ENCODE measurements around the gene PRR5.
"Not testable (repeated sequence)": the region's sequence is repeated elsewhere in the genome, so short reads cannot be mapped to it uniquely, and the experiment has no call there.

Gene PRR5

GRCh38 chr22:44737406-44738346 is 35.7 kb downstream of the PRR5 start:
- DNase-seq, result no peak

DNA sequence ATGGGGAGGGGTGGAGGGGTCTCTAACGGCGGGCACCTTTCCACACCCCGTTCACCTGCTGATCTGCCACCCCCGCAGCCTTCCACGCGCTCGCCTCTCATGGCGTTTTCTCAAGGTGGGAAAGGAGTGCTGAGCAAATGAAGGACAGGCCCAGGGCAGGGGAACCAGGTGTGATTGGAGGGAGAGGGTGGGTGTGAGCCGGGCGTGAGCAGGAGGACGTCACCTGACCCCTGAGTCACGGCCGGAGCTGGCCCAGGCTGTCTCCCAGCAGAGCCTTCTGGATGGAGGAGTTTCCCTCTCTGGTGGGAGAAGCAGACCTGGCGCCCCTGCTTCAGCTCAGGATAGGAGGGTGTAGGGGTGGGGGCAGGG is 36.3 kb downstream of the PRR5 start:
- peak; percentile 80 for DNase-seq

GRCh38 chr22:44739024-44739423 is 37.0 kb downstream of the PRR5 start:
- no peak for DNase-seq

GRCh38 chr22:44739666-44740065 is 37.7 kb downstream of the PRR5 start:
- DNase-seq, result not testable (repeated sequence)

DNA sequence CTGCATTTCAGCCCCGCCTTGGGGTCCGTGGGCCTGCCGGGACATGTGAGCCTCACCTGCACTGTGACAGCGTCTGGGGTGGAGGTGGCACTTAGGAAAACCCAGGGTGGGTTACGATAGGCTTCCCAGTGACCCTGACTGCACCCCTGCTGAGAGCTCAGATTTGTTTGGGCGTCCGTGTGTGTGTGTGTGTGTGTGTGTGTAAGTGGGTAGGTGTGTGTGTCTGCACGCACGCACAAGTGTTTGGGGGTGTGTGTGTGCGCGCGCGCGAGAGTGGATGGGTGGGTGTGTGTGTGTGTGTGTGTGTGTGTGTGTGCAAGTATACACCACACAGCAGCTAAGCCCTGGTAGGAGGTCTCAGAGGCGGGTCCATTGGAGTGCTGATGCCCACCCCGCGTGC is 38.3 kb downstream of the PRR5 start:
- no peak for DNase-seq

- no peak for DNase-seq
These were observed 39.9 kb downstream of the PRR5 start for GRCh38 chr22:44741929-44742328.

GRCh38 chr22:44743247-44743646 is 41.2 kb downstream of the PRR5 start:
- DNase-seq, result no peak

DNA sequence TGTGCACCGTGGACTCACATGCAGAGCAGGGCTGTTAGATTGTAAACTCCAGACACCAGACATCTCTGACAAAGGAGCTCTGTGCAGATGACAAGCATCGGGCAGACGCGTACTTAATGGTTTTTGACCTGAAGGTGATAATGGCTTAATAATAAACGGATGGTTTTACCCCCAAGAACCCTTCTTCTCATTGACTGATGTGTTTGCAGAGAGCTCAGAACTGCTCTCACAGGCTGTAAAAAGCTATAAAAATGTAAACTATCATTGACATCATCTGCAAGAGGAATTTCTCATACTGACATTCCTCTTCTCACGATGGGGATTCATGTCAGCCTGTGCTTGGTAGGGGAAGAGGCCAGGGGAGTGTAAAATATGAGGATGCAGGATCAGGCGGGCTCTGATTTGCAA is 41.8 kb downstream of the PRR5 start:
- DNase-seq, result no peak

- DNase-seq, result no peak
These were observed 44.1 kb downstream of the PRR5 start for GRCh38 chr22:44745853-44746789.

- DNase-seq, result not testable (repeated sequence)
These were observed 45.8 kb downstream of the PRR5 start for GRCh38 chr22:44747784-44748127.

DNA sequence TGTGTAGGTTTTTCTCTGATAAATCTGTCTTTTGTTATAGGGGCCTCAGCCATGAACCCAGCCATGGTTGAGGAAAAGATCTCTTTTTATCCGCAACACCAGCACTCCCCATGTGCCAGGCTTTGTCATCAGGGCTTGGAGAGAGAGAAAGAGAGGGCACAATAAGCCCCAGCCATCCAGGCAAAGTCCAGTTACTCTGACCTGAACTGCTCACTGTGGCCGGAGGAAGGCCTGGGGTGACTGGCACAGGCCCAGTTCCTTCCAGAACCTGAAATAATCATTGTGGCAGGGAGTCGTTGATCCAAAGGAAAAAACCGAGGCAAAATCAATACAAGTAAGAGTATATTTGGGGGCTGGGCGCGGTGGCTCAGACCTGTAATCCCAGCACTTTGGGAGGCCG is 46.5 kb downstream of the PRR5 start:
- DNase-seq, result no peak

GRCh38 chr22:44750481-44750880 is 48.5 kb downstream of the PRR5 start:
- DNase-seq, result no peak

GRCh38 chr22:44752285-44753188 is 50.5 kb downstream of the PRR5 start, which contains the start of gene ARHGAP8:
ARHGAP8 (plus strand) TSS chr22:44752575; CDS start chr22:44786528, 33,953 bp downstream.
- no peak for DNase-seq

DNA sequence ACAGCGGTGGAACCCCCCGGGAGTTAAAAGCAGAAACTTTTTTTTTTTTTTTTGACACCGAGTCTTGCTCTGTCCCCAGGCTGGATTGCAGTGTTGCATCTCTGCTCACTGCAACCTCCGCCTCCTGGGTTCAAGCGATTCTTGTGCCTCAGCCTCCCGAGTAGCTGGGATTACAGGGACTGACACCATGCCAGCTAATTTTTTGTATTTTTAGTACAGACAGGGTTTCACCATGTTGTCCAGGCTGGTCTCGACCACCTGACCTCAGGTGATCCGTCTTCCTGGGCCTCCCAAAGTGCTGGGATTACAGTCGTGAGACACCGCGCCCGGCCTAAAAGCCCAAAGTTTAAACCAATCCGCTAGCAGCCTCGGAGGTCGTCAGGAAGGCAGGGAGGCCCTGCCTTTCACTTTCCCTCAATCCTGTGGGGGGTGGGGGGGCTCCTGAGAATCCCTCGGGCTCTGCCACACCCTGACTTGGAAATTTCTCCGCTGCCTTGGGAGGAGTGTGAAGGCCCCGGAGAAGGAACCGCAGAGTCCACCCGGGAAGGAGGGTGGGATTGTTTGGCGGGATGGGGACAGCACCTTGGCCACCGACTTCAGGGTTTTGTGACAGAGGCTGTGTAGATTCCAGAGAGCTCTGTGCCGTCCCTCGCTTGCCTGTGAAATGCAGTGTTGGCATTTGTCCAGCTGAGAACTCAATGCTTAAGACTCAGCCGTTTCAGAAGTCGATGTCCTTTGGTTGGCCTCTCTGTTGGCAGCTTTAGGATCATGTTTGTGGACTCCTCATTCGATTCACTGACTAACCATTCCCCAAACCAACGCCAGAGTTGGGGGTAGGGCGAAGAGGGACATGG is 51.4 kb downstream of the PRR5 start:
- peak; percentile 10 for DNase-seq

GRCh38 chr22:44754998-44755397 is 53.0 kb downstream of the PRR5 start:
- no peak for DNase-seq

- no peak for DNase-seq
These were observed 53.4 kb downstream of the PRR5 start for GRCh38 chr22:44755417-44755816.

GRCh38 chr22:44755956-44756361 is 54.0 kb downstream of the PRR5 start:
- no peak for DNase-seq

DNA sequence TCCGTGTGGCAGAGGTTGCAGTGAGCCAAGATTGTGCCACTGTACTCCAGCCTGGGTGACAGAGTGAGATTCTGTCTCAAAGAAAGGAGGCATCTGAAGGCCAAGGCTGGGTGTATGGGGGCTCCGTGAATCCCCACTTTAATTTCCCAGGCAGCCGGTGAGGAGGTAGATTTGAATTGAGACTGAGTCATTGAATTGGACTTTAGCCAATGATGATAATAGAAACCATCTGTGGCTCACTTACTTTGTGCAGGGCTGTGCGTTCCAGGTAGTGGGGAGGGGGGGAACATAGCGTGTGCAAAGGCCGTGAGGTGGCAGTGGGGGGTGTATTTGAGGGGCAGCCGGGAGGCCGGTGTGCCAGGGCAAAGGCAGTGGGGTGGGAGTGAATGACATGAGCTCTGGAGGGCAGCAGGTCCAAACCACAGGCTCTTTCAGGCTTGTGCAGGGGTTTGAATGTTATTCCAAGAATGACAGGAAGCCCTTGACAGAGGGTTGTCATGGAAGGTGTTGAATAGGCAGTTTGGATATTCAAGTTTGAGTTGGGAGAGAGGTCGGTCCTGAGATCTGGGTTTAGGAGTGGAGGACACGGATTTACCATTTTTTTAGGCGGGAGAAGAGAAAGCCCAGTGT is 56.5 kb downstream of the PRR5 start:
- peak; percentile 16 for DNase-seq

GRCh38 chr22:44759001-44759400 is 57.0 kb downstream of the PRR5 start:
- DNase-seq, result no peak

GRCh38 chr22:44759430-44760310 is 57.7 kb downstream of the PRR5 start:
- no peak for DNase-seq
